H1 (cell line): ENCODE data around the gene NAV2. TPM values are rescaled to one million over a fixed set of nuclear protein-coding genes. Genes with fewer than 3 reads are reported as not detected.

Source experiments
- CTCF ChIA-PET: fragments of 300-600 bp; sonication (Branson Sonifier 250); formaldehyde crosslinking; loops from one replicate; lab custom pipeline; 2021; ENCODE audit not compliant: partially characterized antibody; lab: Charles Lee
- POLR2A ChIA-PET: fragments of 300-600 bp; sonication (Branson Sonifier 250); formaldehyde crosslinking; loops from one replicate; lab custom pipeline; 2021; ENCODE audit warnings: inconsistent platforms; ENCODE audit not compliant: partially characterized antibody; lab: Charles Lee
- DNase-seq, 2 experiments: peaks; one replicate each; pipeline versions ENCODE4 v3.0.0 to v3.0.0-alpha.2; 2010 to 2022; ENCODE audit warnings: low spot score in 2 of 2, low read depth in 1 of 2, mixed read lengths in 1 of 2
- FAIRE-seq: peaks from 2 replicates; lab custom pipeline; 2011; peaks lifted over from hg19 to GRCh38; lab: Jason Lieb, UNC
- H2AFZ ChIP-seq: 2 replicates; pipeline ENCODE4 v1.8.1; 2012; ENCODE audit warnings: low read length, inconsistent platforms
- H2AK5ac ChIP-seq: 2 replicates; pipeline ENCODE4 v1.6.1; 2013; ENCODE audit warnings: low read depth, low read length
- H2BK120ac ChIP-seq: replicated peaks from 2 replicates; pipeline ENCODE3; 2013; ENCODE audit warnings: low read depth, low read length, inconsistent platforms
- H2BK12ac ChIP-seq: 2 replicates; pipeline ENCODE4 v1.6.1; 2013; ENCODE audit warnings: low read depth, low read length
- H2BK15ac ChIP-seq: 2 replicates; pipeline ENCODE4 v1.6.1; 2013; ENCODE audit warnings: low read length
- H2BK20ac ChIP-seq: 2 replicates; pipeline ENCODE4 v1.6.1; 2013; ENCODE audit warnings: low read length
- H2BK5ac ChIP-seq: 2 replicates; pipeline ENCODE4 v1.6.1; 2013; ENCODE audit warnings: low read depth, low read length
- H3K14ac ChIP-seq: 2 replicates; pipeline ENCODE4 v1.6.1; 2013; ENCODE audit warnings: inconsistent platforms; ENCODE audit not compliant: insufficient read length
- H3K18ac ChIP-seq: 2 replicates; pipeline ENCODE4 v1.6.1; 2013; ENCODE audit warnings: low read length; ENCODE audit errors: extremely low read depth
- H3K23ac ChIP-seq: 2 replicates; pipeline ENCODE4 v1.6.1; 2013; ENCODE audit warnings: inconsistent platforms; ENCODE audit not compliant: insufficient read length
- H3K23me2 ChIP-seq: 2 replicates; pipeline ENCODE4 v1.6.1; 2013; ENCODE audit warnings: low read depth, low read length
- H3K27ac ChIP-seq: 2 replicates; pipeline ENCODE4 v1.6.1; 2011; ENCODE audit warnings: low read depth, low read length, inconsistent platforms
- H3K27me3 ChIP-seq, 4 experiments: replicated peaks in 1 of 4; 1 replicate in 1 of 4; 2 replicates in 3 of 4; pipeline versions ENCODE4 v1.6.1 to v1.8.1; 2011 to 2013; ENCODE audit warnings: low read length in 3 of 4, mild to moderate bottlenecking in 3 of 4, inconsistent platforms in 2 of 4, mixed read lengths in 2 of 4, moderate library complexity in 1 of 4; ENCODE audit not compliant: control insufficient read depth in 3 of 4, insufficient read depth in 3 of 4; ENCODE audit errors: extremely low read depth in 1 of 4
- H3K36me3 ChIP-seq, 4 experiments: 2 replicates each; pipeline versions ENCODE4 v1.6.1 to v1.8.1; 2011 to 2013; ENCODE audit warnings: mild to moderate bottlenecking in 4 of 4, low read length in 3 of 4, moderate library complexity in 2 of 4, control low read depth in 1 of 4, inconsistent platforms in 1 of 4; ENCODE audit not compliant: insufficient read depth in 4 of 4, control insufficient read depth in 2 of 4
- H3K4ac ChIP-seq: replicated peaks from 2 replicates; pipeline ENCODE3; 2013; ENCODE audit warnings: low read length, low read depth, mixed read lengths, inconsistent platforms; ENCODE audit not compliant: insufficient read length
- H3K4me1 ChIP-seq, 4 experiments: replicated peaks in 1 of 4; 1 replicate in 1 of 4; 2 replicates in 3 of 4; pipeline versions ENCODE4 v1.6.1 to v1.8.1; 2011 to 2013; ENCODE audit warnings: low read length in 3 of 4, inconsistent platforms in 2 of 4, mixed read lengths in 1 of 4; ENCODE audit not compliant: insufficient read depth in 4 of 4, control insufficient read depth in 3 of 4
- H3K4me2 ChIP-seq, 2 experiments: 2 replicates each; pipeline versions ENCODE4 v1.6.1 to v1.8.1; 2011 to 2013; ENCODE audit warnings: low read depth in 2 of 2, low read length in 2 of 2, control low read depth in 1 of 2, inconsistent platforms in 1 of 2, mild to moderate bottlenecking in 1 of 2; ENCODE audit not compliant: insufficient read depth in 1 of 2
- H3K4me3 ChIP-seq, 4 experiments: fragments of 200-600, 300-600 bp in 1 of 4; sonication (generic), shearing (Covaris generic), sonication (Bioruptor Twin) in 1 of 4; 2 replicates each; pipeline versions ENCODE4 v1.5.1 to v1.8.1; 2011 to 2016; ENCODE audit warnings: low read length in 4 of 4, low read depth in 3 of 4, control low read depth in 2 of 4, inconsistent platforms in 2 of 4, mild to moderate bottlenecking in 2 of 4, mixed read lengths in 1 of 4, moderate library complexity in 1 of 4; ENCODE audit not compliant: insufficient read depth in 2 of 4; ENCODE audit errors: extremely low read depth in 1 of 4
- H3K56ac ChIP-seq: replicated peaks from 2 replicates; pipeline ENCODE3; 2013; ENCODE audit warnings: low read depth, mild to moderate bottlenecking, mixed read lengths, low read length, inconsistent platforms; ENCODE audit not compliant: insufficient read length
- H3K79me1 ChIP-seq: 2 replicates; pipeline ENCODE4 v1.6.1; 2013; ENCODE audit warnings: low read depth, low read length, control low read depth
- H3K79me2 ChIP-seq, 2 experiments: 2 replicates each; pipeline versions ENCODE4 v1.6.1 to v1.8.1; 2012 to 2013; ENCODE audit warnings: low read length in 2 of 2, mild to moderate bottlenecking in 2 of 2, inconsistent platforms in 1 of 2; ENCODE audit not compliant: insufficient read depth in 2 of 2, control insufficient read depth in 1 of 2
- H3K9ac ChIP-seq, 4 experiments: replicated peaks in 1 of 4; 1 replicate in 1 of 4; 2 replicates in 3 of 4; pipeline versions ENCODE4 v1.6.1 to v1.8.1; 2011 to 2013; ENCODE audit warnings: low read depth in 3 of 4, low read length in 3 of 4, control low read depth in 2 of 4, mild to moderate bottlenecking in 2 of 4, moderate library complexity in 2 of 4, inconsistent platforms in 1 of 4; ENCODE audit errors: extremely low read depth in 1 of 4
- H3K9me3 ChIP-seq, 2 experiments: 2 replicates each; pipeline versions ENCODE4 v1.6.1 to v1.8.1; 2012 to 2013; ENCODE audit warnings: mild to moderate bottlenecking in 2 of 2, moderate library complexity in 2 of 2, control low read depth in 1 of 2, inconsistent platforms in 1 of 2, low read depth in 1 of 2, low read length in 1 of 2, mixed read lengths in 1 of 2; ENCODE audit not compliant: insufficient read depth in 2 of 2
- H4K20me1 ChIP-seq, 2 experiments: replicated peaks in 1 of 2; 2 replicates each; pipeline versions ENCODE3 to v1.8.1; 2011 to 2013; ENCODE audit warnings: inconsistent platforms in 2 of 2, low read length in 2 of 2, mild to moderate bottlenecking in 1 of 2; ENCODE audit not compliant: insufficient read depth in 2 of 2, control insufficient read depth in 1 of 2
- H4K5ac ChIP-seq: 2 replicates; pipeline ENCODE4 v1.6.1; 2013; ENCODE audit warnings: low read length, low read depth, mixed read lengths, inconsistent platforms; ENCODE audit not compliant: insufficient read length
- H4K8ac ChIP-seq: 2 replicates; pipeline ENCODE4 v1.8.0; 2013; ENCODE audit warnings: mild to moderate bottlenecking, moderate library complexity, low read length, inconsistent platforms; ENCODE audit not compliant: insufficient read depth; ENCODE audit errors: extremely low read depth
- H4K91ac ChIP-seq: replicated peaks from 2 replicates; pipeline ENCODE3; 2013; ENCODE audit warnings: low read length, mixed read lengths, inconsistent platforms; ENCODE audit not compliant: insufficient read length
- POLR2AphosphoS5 ChIP-seq: IDR thresholded peaks from 2 replicates; pipeline ENCODE4 v1.6.1; 2011; ENCODE audit warnings: low read depth, low read length
- RXRA ChIP-seq: IDR thresholded peaks from 2 replicates; pipeline ENCODE4 v1.6.1; 2011; ENCODE audit warnings: low read depth, mild to moderate bottlenecking, low read length, moderate library complexity; ENCODE audit not compliant: insufficient read depth
- SIN3A ChIP-seq, 2 experiments: IDR thresholded peaks in 1 of 2; conservative IDR thresholded peaks in 1 of 2; 2 replicates each; pipeline ENCODE4 v1.6.1; 2011 to 2012; ENCODE audit warnings: low read length in 2 of 2, improper control_type of control experiment in 1 of 2, low read depth in 1 of 2, mild to moderate bottlenecking in 1 of 2
- SP1 ChIP-seq: IDR thresholded peaks from 2 replicates; pipeline ENCODE4 v1.6.1; 2011; ENCODE audit warnings: low read depth, low read length
- TBP ChIP-seq: IDR thresholded peaks from 2 replicates; pipeline ENCODE4 v1.6.1; 2011; ENCODE audit warnings: low read depth, low read length, improper control_type of control experiment
- TEAD4 ChIP-seq: IDR thresholded peaks from 2 replicates; pipeline ENCODE4 v1.6.1; 2012; ENCODE audit warnings: low read depth, low read length, inconsistent platforms, mixed read lengths
- WGBS, 2 experiments: shearing (Covaris generic) in 1 of 2; methylation state at CpG; one replicate each; pipeline versions ENCODE4 v1.1.6 to v1.1.7; 2013 to 2015; ENCODE audit warnings: low lambda C conversion rate in 2 of 2, mixed read lengths in 2 of 2, inconsistent platforms in 1 of 2, low coverage in 1 of 2, missing lambda C conversion rate in 1 of 2; ENCODE audit not compliant: insufficient replicate concordance in 2 of 2, insufficient coverage in 1 of 2, insufficient read length in 1 of 2; ENCODE audit errors: extremely low coverage in 1 of 2, missing lambda C conversion rate in 1 of 2; 5-methylcytosine and 5-hydroxymethylcytosine counted together
- polyA plus RNA-seq, 7 experiments: library from polyadenylated mRNA; depleted of rRNA in 3 of 7; stranded (reverse) in 5 of 7; unstranded in 2 of 7; fragments of >200 nt in 5 of 7; fragments of 200-250 nt in 2 of 7; gene quantifications; 1 replicate in 5 of 7; 2 replicates in 1 of 7; 4 replicates in 1 of 7; pipeline versions ENCODE4 v1.2.1 to v1.2.3, GENCODE V29; 2011 to 2013; ENCODE audit warnings: missing spikeins in 2 of 7, mixed read lengths in 2 of 7
- total RNA-seq: library from RNA; stranded (reverse); fragmentation: NEBNext Ultra II Directional; extraction: Animal tissue kit (Norgen Biotek cat#: 25700); gene quantifications from 2 replicates; pipeline ENCODE4 v1.2.1, GENCODE V29; 2021

The NAV2 gene
- total and polyA plus RNA-seq, 2 of the 8 experiments (the other 6 are each of a cell fraction or from before 2014, with no cell fraction given) = 35.6 to 73.6 TPM

- ChIA-PET POLR2A (interaction anchor here (0.8 kb wide), 1 partner anchor 43 kb away, joined by 3 read pairs; no protein-coding TSS in a partner anchor), CTCF (interaction anchor here (1.0 to 12.6 kb wide), 3 partner anchors 18 to 302 kb away, joined by 3 to 99 read pairs (median 56); no protein-coding TSS in a partner anchor)
- Histone ChIP-seq H4K8ac (no peak overlapping the region), H3K27me3 (no peaks in the 10 kb centered on the region), H2BK15ac (no peak overlapping the region), H3K23me2 (no peaks in the 10 kb centered on the region; the same call in 1 of the 2 replicates), H4K20me1 (peaks cover 1 to 3% of the 10 kb centered on the region in 2 experiments), H4K91ac (no peak overlapping the region), H3K4me2 (no peak overlapping the region), H3K56ac (no peak overlapping the region), H2AK5ac (no peak overlapping the region), H3K14ac (no peak overlapping the region), H3K23ac (no peak overlapping the region), H3K79me2 (0 out of 4 replicates have a peak, but pooled peaks cover 0 to 2% of the 10 kb centered on the region in 2 experiments), H4K5ac (no peak overlapping the region), H3K18ac (no peak overlapping the region), H3K27ac (no peak overlapping the region), H3K79me1 (peaks cover 2% of the 10 kb centered on the region; the same call in 1 of the 2 replicates), H3K4ac (no peak overlapping the region), H3K9me3 (no peaks in the 10 kb centered on the region), H2BK120ac (no peak overlapping the region), H2BK20ac (no peak overlapping the region), H3K36me3 (peaks cover 13 to 44% (median 38%) of the 10 kb centered on the region in 4 experiments), H2BK12ac (no peak overlapping the region), H3K4me1 (peaks cover 5 to 10% (median 8%) of the 10 kb centered on the region in 4 experiments; a peak in 5 of 7 replicates), H2AFZ (no peak overlapping the region), H3K4me3 (no peak overlapping the region), H3K9ac (no peak overlapping the region), H2BK5ac (no peak overlapping the region)
- FAIRE-seq (no peak), DNase-seq (no peak)
- 97% methylated on average over 13 of the region's 13 CpGs; no CpG with 5 or more reads in 1 of the 2 experiments for WGBS, 2 experiments
- TF ChIP-seq POLR2AphosphoS5 (no peak), TEAD4 (no peak), SP1 (no peak), RXRA (no peak), SIN3A (conservative IDR thresholded peaks at IDR 0.05 in 1 of 2, IDR thresholded peaks at IDR 0.05 in 1 of 2; ENCODE audit: low read depth in 1 of 2, low read length in 2 of 2) (no peak), TBP (no peak)
Measured at GRCh38 chr11:20043992-20044391, 331.4 kb downstream of the NAV2 start.
